Stimulated activated CD4-positive, alpha-beta T cell treated with anti-CD3 and anti-CD28 coated beads, Interleukin-4, amount 100 ng/mL, for 1 hour (primary cell): ENCODE results near the gene GDPGP1.
A peak's percentile ranks its signal among the peaks of the same experiment; 100 is the strongest.
"Not testable (repeated sequence)": the region's sequence is repeated elsewhere in the genome, so short reads cannot be mapped to it uniquely, and the experiment has no call there.

Experiments
- DNase-seq: peaks from one replicate; pipeline ENCODE4 v3.0.0-alpha.2; 2020

The GDPGP1 gene

GRCh38 chr15:90227336-90227735 is 6.7 kb upstream of the GDPGP1 start:
- DNase-seq: no peak

GRCh38 chr15:90227816-90228772 is 5.9 kb upstream of the GDPGP1 start:
- DNase-seq: no peak

GRCh38 chr15:90228960-90229359 is 5.0 kb upstream of the GDPGP1 start:
- DNase-seq: no peak

GRCh38 chr15:90230071-90230494 is 3.9 kb upstream of the GDPGP1 start:
- no peak for DNase-seq

GRCh38 chr15:90230610-90231009 is 3.4 kb upstream of the GDPGP1 start:
- DNase-seq: no peak

- peak; percentile 63 for DNase-seq
Measured at GRCh38 chr15:90231028-90232017, 2.7 kb upstream of the GDPGP1 start.

- DNase-seq: no peak
Measured at GRCh38 chr15:90232196-90232595, 1.8 kb upstream of the GDPGP1 start.

- DNase-seq: no peak
Measured at GRCh38 chr15:90232941-90233386, 1.0 kb upstream of the GDPGP1 start.

- peak; percentile 95 for DNase-seq
Measured at GRCh38 chr15:90233387-90234095, 468 bp upstream of the GDPGP1 start, which contains the start of gene CIB1. Gene CIB1, minus strand, starts transcription at chr15:90233941. Its CDS starts 56 bp downstream, at chr15:90233885.

- DNase-seq: no peak
Measured at GRCh38 chr15:90239371-90239770, 5.4 kb downstream of the GDPGP1 start.

- DNase-seq: no peak
Measured at GRCh38 chr15:90240856-90241255, 6.8 kb downstream of the GDPGP1 start.

GRCh38 chr15:90241343-90242192 is 7.6 kb downstream of the GDPGP1 start:
- no peak for DNase-seq

GRCh38 chr15:90243943-90244639 is 10.1 kb downstream of the GDPGP1 start:
- DNase-seq: no peak

GRCh38 chr15:90248789-90249202 is 14.8 kb downstream of the GDPGP1 start:
- no peak for DNase-seq

GRCh38 chr15:90249203-90249863 is 15.3 kb downstream of the GDPGP1 start, which contains the start of gene TTLL13:
Gene TTLL13, plus strand, starts transcription at chr15:90249556. Its CDS starts 1,075 bp downstream, at chr15:90250631.
- peak; percentile 82 for DNase-seq

- DNase-seq: no peak
Measured at GRCh38 chr15:90257776-90258175, 23.8 kb downstream of the GDPGP1 start.

- DNase-seq: no peak
Measured at GRCh38 chr15:90259524-90259923, 25.5 kb downstream of the GDPGP1 start.

GRCh38 chr15:90260731-90261130 is 26.7 kb downstream of the GDPGP1 start:
- not testable (repeated sequence) for DNase-seq

- no peak for DNase-seq
Measured at GRCh38 chr15:90261811-90262210, 27.8 kb downstream of the GDPGP1 start.

- DNase-seq: no peak
Measured at GRCh38 chr15:90262426-90262825, 28.4 kb downstream of the GDPGP1 start.
